Choroid plexus epithelial cell (primary cell): ENCODE measurements around the gene RPL27.
A peak's percentile ranks its signal among the peaks of the same experiment; 100 is the strongest.
"Not testable (repeated sequence)": the region's sequence is repeated elsewhere in the genome, so short reads cannot be mapped to it uniquely, and the experiment has no call there.

Experiments
- DNase-seq: peaks from one replicate; pipeline ENCODE4 v3.0.0-alpha.2; 2010; ENCODE audit warnings: low read depth
- H3K4me3 ChIP-seq: 2 replicates; pipeline ENCODE4 v1.5.1; 2011; ENCODE audit warnings: low read depth, mild to moderate bottlenecking, control low read depth, low read length, moderate library complexity
- CTCF ChIP-seq: conservative IDR thresholded peaks from 2 replicates; pipeline ENCODE4 v1.5.1; 2011; ENCODE audit warnings: low read depth, mild to moderate bottlenecking, control low read depth, inconsistent platforms, low read length, moderate library complexity

Gene RPL27

GRCh38 chr17:42999003-42999525, 845 bp downstream of the RPL27 start:
- no peak for TF ChIP-seq CTCF
- no peak for DNase-seq
- peak overlapping the region; percentile 94 for H3K4me3 ChIP-seq

- not testable (repeated sequence) for H3K4me3 ChIP-seq, DNase-seq
Measured at GRCh38 chr17:43000894-43001293, 2.7 kb downstream of the RPL27 start.

- TF ChIP-seq CTCF: no peak
- H3K4me3 ChIP-seq: no peak overlapping the region
- no peak for DNase-seq
Measured at GRCh38 chr17:43003542-43004172, 5.4 kb downstream of the RPL27 start.

GRCh38 chr17:43006639-43007551, 8.7 kb downstream of the RPL27 start, which contains the start of gene IFI35:
TSS of gene IFI35 (plus strand) at chr17:43006784. CDS start at chr17:43006948, 164 bp downstream.
- DNase-seq: peak; percentile 94
- peak; percentile 25 for TF ChIP-seq CTCF
- peak within 1 kb of the TSS; percentile 74 for H3K4me3 ChIP-seq

GRCh38 chr17:43010667-43011308, 12.6 kb downstream of the RPL27 start:
- no peak for DNase-seq
- no peak for TF ChIP-seq CTCF
- H3K4me3 ChIP-seq: no peak overlapping the region

- H3K4me3 ChIP-seq: no peak overlapping the region
- no peak for DNase-seq
- TF ChIP-seq CTCF: no peak
Measured at GRCh38 chr17:43011728-43012472, 13.7 kb downstream of the RPL27 start.
